Muscle of back (tissue), 11 donors: ENCODE results near the gene ATP5F1B. TPM values are rescaled to one million over a fixed set of nuclear protein-coding genes. Genes with fewer than 3 reads are reported as not detected.
A peak's percentile ranks its signal among the peaks of the same experiment; 100 is the strongest.
"Not testable (repeated sequence)": the region's sequence is repeated elsewhere in the genome, so short reads cannot be mapped to it uniquely, and the experiment has no call there.

Experiments
- DNase-seq, 3 donors: peaks; one replicate each; pipeline versions ENCODE4 v3.0.0 to v3.0.0-alpha.2; 2013
- polyA plus RNA-seq, 10 donors: library from polyadenylated mRNA; unstranded; fragments of 120-200 nt; gene quantifications; one replicate each; pipeline ENCODE4 v1.2.1, GENCODE V29; 2013; ENCODE audit not compliant: insufficient read length in 10 of 10

ATP5F1B gene
- polyA plus RNA-seq, 10 donors = 633 to 783 (median 709) TPM

GRCh38 chr12:56658921-56659320 is 13.1 kb upstream of the ATP5F1B start:
- no peak for DNase-seq

- DNase-seq = no peak
These were observed 11.9 kb upstream of the ATP5F1B start for GRCh38 chr12:56657416-56658379.

- DNase-seq = not testable (repeated sequence)
These were observed 8.0 kb upstream of the ATP5F1B start for GRCh38 chr12:56653781-56654180.

- DNase-seq = not testable (repeated sequence)
These were observed 2.2 kb upstream of the ATP5F1B start for GRCh38 chr12:56648023-56648422.

GRCh38 chr12:56645201-56645716 is 525 bp downstream of the ATP5F1B start:
- peak in 2 of 3 donors; percentile 24 to 48 for DNase-seq

- DNase-seq = peak in 1 of 3 donors; percentile 17
These were observed 1.1 kb downstream of the ATP5F1B start for GRCh38 chr12:56644654-56645053.

- no peak for DNase-seq
These were observed 4.6 kb downstream of the ATP5F1B start for GRCh38 chr12:56641219-56641618.

GRCh38 chr12:56637621-56638020 is 8.2 kb downstream of the ATP5F1B start:
- no peak for DNase-seq

GRCh38 chr12:56636675-56637540 is 8.9 kb downstream of the ATP5F1B start:
- peak; percentile 100 for DNase-seq

GRCh38 chr12:56635806-56636674 is 9.7 kb downstream of the ATP5F1B start:
- peak; percentile 89 to 96 (median 91) for DNase-seq

GRCh38 chr12:56634837-56635791 is 10.7 kb downstream of the ATP5F1B start:
- DNase-seq = peak; percentile 54 to 80 (median 74)

- DNase-seq = peak in 1 of 3 donors; percentile 59
These were observed 11.4 kb downstream of the ATP5F1B start for GRCh38 chr12:56634242-56634836.

- peak in 1 of 3 donors; percentile 9 for DNase-seq
These were observed 12.1 kb downstream of the ATP5F1B start for GRCh38 chr12:56633468-56634241.

GRCh38 chr12:56632701-56633467 is 12.9 kb downstream of the ATP5F1B start:
- DNase-seq = peak in 1 of 3 donors; percentile 31

GRCh38 chr12:56631790-56632700 is 13.7 kb downstream of the ATP5F1B start:
- DNase-seq = peak in 2 of 3 donors; percentile 41 to 61

GRCh38 chr12:56630180-56630632 is 15.6 kb downstream of the ATP5F1B start, which contains the start of gene BAZ2A:
BAZ2A (minus strand) TSS chr12:56630326; CDS start chr12:56617530, 12,796 bp downstream.
- peak; percentile 85 to 95 (median 91) for DNase-seq
